ENCODE measurements around the gene CD300LG. TPM values are rescaled to one million over a fixed set of nuclear protein-coding genes. Genes with fewer than 3 reads are reported as not detected.

Gene CD300LG
- polyA plus RNA-seq, 2 of the 4 experiments (the other 2 are of a cell fraction), result not detected

- TF ChIP-seq ZFP36 (IDR thresholded peaks at IDR 0.05; ENCODE audit: borderline replicate concordance, partially characterized antibody) (peak; percentile 16), CHD2 (IDR thresholded peaks at IDR 0.05; ENCODE audit: low read length, partially characterized antibody) (no peak), ELK1 (IDR thresholded peaks at IDR 0.05; ENCODE audit: low read depth, low read length) (no peak), CBX2 (IDR thresholded peaks at IDR 0.05; ENCODE audit: borderline replicate concordance, low read depth) (no peak)
- ChIA-PET POLR2A (no interaction called here), CTCF (interaction anchor here (0.8 to 2.0 kb wide), 3 partner anchors 10 to 28 kb away, joined by 3 to 6 read pairs (median 4); no protein-coding TSS in a partner anchor)
- DNase-seq (ENCODE audit: low read depth in 1 of 2, low spot score in 1 of 2), result no peak
- 91% methylated on average over 10 of the region's 10 CpGs for WGBS (ENCODE audit: missing lambda C conversion rate)
- Histone ChIP-seq H3K27ac (no peak overlapping the region), H3K4me2 (no peak overlapping the region), H3K4me1 (peaks cover 21% of the 10 kb centered on the region), H3K4me3 (no peak overlapping the region), H3K9me3 (no peaks in the 10 kb centered on the region)
- no peak for FAIRE-seq
- ATAC-seq, result no peak
Measured at GRCh38 chr17:43812396-43813265, 34.3 kb upstream of the CD300LG start.

- Histone ChIP-seq H3K4me3 (no peak overlapping the region), H3K4me1 (peaks cover 21% of the 10 kb centered on the region), H3K9me3 (no peaks in the 10 kb centered on the region), H3K27ac (peak overlapping the region; percentile 5 to 75; a peak in 2 of 6 replicates), H3K4me2 (no peak overlapping the region)
- FAIRE-seq, result no peak
- CTCF ChIA-PET, result interaction anchor here (0.8 to 2.0 kb wide), 3 partner anchors 9 to 27 kb away, joined by 3 to 6 read pairs (median 4); no protein-coding TSS in a partner anchor
- WGBS (ENCODE audit: missing lambda C conversion rate), result 74% methylated on average over 3 of the region's 3 CpGs
- DNase-seq (ENCODE audit: low read depth in 1 of 2, low spot score in 1 of 2), result no peak
- POLR2A ChIA-PET, result no interaction called here
- TF ChIP-seq, protein P1, sequence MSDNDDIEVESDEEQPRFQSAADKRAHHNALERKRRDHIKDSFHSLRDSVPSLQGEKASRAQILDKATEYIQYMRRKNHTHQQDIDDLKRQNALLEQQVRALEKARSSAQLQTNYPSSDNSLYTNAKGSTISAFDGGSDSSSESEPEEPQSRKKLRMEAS (IDR thresholded peaks at IDR 0.05), result no peak
- no peak for TF ChIP-seq CTCF (IDR thresholded peaks at IDR 0.05)
- TF ChIP-seq ELK1 (IDR thresholded peaks at IDR 0.05; ENCODE audit: low read depth, low read length), result no peak
- TF ChIP-seq GATA3 (IDR thresholded peaks at IDR 0.05; ENCODE audit: borderline replicate concordance), result no peak
- no peak for TF ChIP-seq KDM5A (IDR thresholded peaks at IDR 0.05)
- TF ChIP-seq ATOH8 (CRISPR knock-in tag; IDR thresholded peaks at IDR 0.05; ENCODE audit: low read depth), result no peak
- TF ChIP-seq FOXS1 (CRISPR knock-in tag; IDR thresholded peaks at IDR 0.05), result no peak
- no peak for TF ChIP-seq PHF8 (IDR thresholded peaks at IDR 0.05; ENCODE audit: borderline replicate concordance, low read depth)
- no peak for ATAC-seq
Measured at GRCh38 chr17:43813386-43813785, 33.6 kb upstream of the CD300LG start.

DNA sequence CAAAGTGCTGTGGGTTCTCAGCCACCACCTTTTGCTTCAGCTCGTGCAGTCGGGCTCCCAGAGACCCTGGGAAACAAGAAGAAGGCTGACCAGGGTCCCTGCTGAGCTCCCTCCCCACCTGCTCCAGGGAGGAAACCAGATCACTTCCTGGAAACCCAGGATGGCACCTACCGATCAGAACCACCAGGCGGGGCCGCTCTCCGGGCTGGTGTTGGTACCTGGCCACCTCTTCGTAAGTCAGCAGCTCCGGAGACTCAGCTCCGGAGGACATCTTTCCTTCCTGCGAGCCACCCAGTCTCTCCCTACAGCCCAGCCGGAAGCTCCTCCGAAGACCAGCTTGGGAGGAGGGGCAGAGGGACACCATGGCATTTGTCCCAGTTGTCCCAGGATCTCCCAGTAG, 33.0 kb upstream of the CD300LG start:
- ATAC-seq, result peak in 1 of 2 experiments; percentile 55; a peak in 3 of 6 replicates
- WGBS (ENCODE audit: missing lambda C conversion rate), result 91% methylated on average over 12 of the region's 12 CpGs
- Histone ChIP-seq H3K4me3 (no peak overlapping the region), H3K4me2 (no peak overlapping the region; the same call in 2 of the 3 replicates), H3K9me3 (no peaks in the 10 kb centered on the region), H3K4me1 (peaks cover 21% of the 10 kb centered on the region), H3K27ac (peak overlapping the region; percentile 12 to 75; a peak in 4 of 6 replicates)
- POLR2A ChIA-PET, result no interaction called here
- no peak for FAIRE-seq
- DNase-seq (ENCODE audit: low read depth in 1 of 2, low spot score in 1 of 2), result peak; percentile 26 to 37
- TF ChIP-seq TFCP2L1 (CRISPR knock-in tag; IDR thresholded peaks at IDR 0.05) (no peak), FOSB (CRISPR knock-in tag; IDR thresholded peaks at IDR 0.05) (no peak)
- CTCF ChIA-PET, result interaction anchor here (0.6 to 5.4 kb wide), 4 partner anchors 9 to 31 kb away, joined by 3 to 37 read pairs (median 5); partner anchors contain the start of gene CD300LG
